Fibroblast of mammary gland (primary cell): ENCODE measurements around the gene RPLP1.
A peak's percentile ranks its signal among the peaks of the same experiment; 100 is the strongest.

Experiments used
- DNase-seq: peaks from one replicate; pipeline ENCODE4 v3.0.0-alpha.2; 2010; ENCODE audit warnings: low read depth
- H3K4me3 ChIP-seq: 2 replicates; pipeline ENCODE4 v1.5.1; 2011; ENCODE audit warnings: low read depth, mild to moderate bottlenecking, low read length, moderate library complexity; ENCODE audit not compliant: control insufficient read depth
- CTCF ChIP-seq: conservative IDR thresholded peaks from 2 replicates; pipeline ENCODE4 v1.5.1; 2011; ENCODE audit warnings: low read depth, low read length, inconsistent platforms; ENCODE audit not compliant: control insufficient read depth, insufficient read depth

Gene RPLP1

DNA sequence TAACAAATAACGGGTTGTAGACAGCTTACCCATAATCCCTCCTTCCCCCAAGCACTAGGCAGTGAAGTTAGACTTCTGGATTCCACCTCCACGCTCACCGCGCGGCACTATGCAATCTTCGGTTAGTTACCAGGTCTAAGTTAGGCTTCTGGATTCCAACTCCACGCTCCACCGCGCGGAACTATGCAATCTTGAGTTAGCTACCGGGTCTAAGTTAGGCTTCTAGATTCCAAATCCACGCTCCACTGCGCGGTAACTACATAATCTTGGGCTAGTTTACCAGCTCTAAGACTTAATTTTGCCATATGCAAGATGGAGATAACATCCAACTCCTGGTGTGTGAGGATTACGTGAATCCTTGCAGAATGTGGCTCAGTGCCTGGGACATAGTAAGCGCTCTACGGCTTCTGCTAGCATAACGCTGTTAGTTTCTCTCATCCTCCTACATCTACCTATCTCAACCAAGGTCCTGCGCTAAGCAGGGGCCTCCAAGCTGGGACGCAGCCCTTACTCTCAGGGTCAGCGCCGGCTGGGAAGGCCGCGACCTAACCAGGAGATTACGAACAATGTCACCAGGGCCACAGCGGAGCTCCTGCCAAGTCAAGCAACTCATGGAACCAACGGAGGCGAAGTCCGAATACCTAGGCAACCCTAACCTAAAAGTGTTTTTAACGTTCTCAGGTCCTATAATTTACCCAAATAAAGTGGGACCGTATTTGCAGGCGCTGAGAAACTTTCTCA, 497 bp upstream of the RPLP1 start:
- TF ChIP-seq CTCF = no peak
- peak; percentile 64 for DNase-seq
- H3K4me3 ChIP-seq = peak overlapping the region; percentile 79

DNA sequence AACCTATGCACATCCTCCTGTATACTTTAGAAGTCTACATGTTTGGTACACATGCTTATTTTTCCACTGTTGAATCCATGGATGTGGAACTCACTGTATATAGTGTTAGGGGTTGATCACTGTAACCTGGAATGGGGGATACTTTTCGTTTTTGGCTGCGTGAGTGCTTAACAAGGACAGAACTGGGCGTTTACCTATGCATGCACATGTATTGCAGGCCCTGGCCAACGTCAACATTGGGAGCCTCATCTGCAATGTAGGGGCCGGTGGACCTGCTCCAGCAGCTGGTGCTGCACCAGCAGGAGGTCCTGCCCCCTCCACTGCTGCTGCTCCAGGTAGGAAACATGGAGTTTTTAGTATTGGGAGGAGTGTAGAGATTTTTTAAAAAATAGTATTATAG, 2.3 kb downstream of the RPLP1 start:
- no peak for TF ChIP-seq CTCF
- DNase-seq = no peak
- peak overlapping the region; percentile 79 for H3K4me3 ChIP-seq

DNA sequence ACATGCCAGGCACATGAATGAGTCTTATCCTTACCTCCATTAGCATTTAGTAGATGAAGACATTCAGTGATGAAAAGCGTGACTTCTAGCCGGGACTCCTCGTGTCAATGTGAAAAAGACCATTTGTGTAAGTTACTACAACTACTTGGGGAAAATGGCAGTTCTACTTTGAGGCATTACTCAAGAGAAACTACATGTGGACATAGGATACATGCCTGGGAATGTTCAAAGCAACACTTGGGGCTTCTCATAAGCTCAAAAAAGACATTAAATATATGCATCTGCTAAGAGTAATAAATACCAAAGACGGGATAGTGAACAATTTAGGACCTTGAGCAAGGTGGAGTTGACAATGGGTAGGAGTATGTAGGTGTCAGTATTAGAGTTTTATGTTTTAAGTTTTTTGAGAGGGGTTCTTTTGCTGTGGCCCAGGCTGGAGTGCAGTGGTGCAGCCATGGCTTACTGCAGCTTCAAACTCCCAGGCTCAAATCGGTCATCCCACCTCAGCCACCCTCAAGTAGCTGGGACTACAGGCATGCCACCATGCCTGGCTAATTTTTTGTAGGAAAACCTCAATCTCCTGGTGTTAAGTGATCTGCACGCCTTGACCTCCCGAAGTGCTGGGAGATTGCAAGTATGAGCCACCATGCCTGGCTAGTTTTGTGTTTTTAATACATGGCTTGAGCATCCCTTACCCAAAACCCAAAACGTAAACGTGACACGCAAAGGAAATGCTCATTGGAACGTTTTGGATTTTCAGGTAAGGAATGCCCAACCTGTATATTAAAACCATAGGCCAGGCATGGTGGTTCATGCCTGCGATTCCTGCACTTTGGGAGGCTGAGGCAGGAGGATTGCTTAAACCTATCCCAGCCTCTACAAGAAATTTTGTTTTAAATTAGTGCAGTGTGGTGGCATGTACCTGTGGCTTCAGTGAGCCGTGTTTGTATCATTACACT, 3.9 kb downstream of the RPLP1 start:
- TF ChIP-seq CTCF = no peak
- DNase-seq = no peak
- no peak overlapping the region for H3K4me3 ChIP-seq

DNA sequence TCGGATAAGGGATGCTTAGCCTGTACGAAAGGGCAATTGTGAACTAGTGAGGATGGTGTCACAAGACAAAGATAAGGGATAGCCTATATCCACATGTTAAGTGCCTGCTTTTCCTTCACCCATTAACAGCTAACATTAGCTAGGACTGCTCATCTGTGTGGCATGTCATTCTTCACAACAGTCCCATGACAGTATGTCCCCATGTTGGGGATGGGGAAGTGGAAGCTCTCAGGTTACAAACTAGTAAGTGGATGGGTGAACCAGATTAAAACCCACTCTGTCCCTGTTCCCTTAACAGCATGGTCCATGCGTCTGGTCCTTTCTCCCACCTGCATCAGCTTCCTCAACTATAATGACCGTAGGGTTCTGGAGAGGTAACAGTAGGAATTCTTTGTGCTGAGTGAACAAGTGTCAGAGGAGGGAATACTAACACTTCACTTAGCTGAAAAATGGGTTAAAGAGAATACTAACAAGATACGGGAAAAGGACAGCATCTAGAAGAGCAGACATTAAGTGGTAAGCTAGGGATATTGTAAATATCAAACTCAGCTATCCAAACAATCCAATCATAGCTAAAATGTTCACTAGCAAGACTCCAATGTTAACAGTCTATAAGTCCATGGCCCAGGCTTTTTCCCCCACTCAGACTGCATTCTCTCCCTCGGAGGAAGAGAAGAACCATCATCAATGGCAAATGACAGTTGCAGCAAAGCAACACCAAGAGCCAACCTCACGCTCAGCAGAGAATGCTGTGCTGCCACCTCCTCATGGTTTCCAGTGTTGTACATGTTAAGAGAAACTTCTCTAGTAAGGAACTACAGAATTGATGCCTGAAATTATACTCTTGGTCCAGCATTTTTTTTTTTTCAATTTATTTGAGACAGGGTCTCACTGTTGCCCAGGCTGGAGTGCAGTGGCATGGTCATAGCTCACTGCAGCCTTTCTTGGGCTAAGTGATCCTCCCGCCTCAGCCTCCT, 5.0 kb downstream of the RPLP1 start:
- TF ChIP-seq CTCF = no peak
- no peak overlapping the region for H3K4me3 ChIP-seq
- DNase-seq = no peak

GRCh38 chr15:69459066-69459465, 6.4 kb downstream of the RPLP1 start:
- no peak for DNase-seq
- H3K4me3 ChIP-seq = no peak overlapping the region
- TF ChIP-seq CTCF = no peak

GRCh38 chr15:69460481-69460880, 7.9 kb downstream of the RPLP1 start:
- DNase-seq = no peak

More at GRCh38 chr15:69460481-69460880, 7.9 kb downstream of the RPLP1 start:
- TF ChIP-seq CTCF = no peak
- H3K4me3 ChIP-seq = no peak overlapping the region
